GM18951 (cell line): Measurements from ENCODE around the gene DVL2.

Experiments
- POLR2A ChIP-seq: IDR thresholded peaks from 4 replicates; pipeline ENCODE4 v1.6.1; 2011; ENCODE audit warnings: mild to moderate bottlenecking; ENCODE audit not compliant: insufficient read length, insufficient read depth; ENCODE audit errors: extremely low read depth
- in situ Hi-C: fragments of 300-500 bp; cut with MboI; formaldehyde crosslinking; loops from one replicate; pipeline ENCODE4 v1.12.0; 2022; ENCODE audit warnings: low sequenced_read_pairs, mixed read lengths, inconsistent platforms; ENCODE audit not compliant: unreplicated experiment

Gene DVL2

GRCh38 chr17:7216242-7217112, 17.8 kb downstream of the DVL2 start:
- in situ Hi-C loops: no loop called here
- TF ChIP-seq POLR2A: no peak

- TF ChIP-seq POLR2A: no peak
- in situ Hi-C loops: no loop called here
Measured at GRCh38 chr17:7215652-7216180, 18.6 kb downstream of the DVL2 start.

GRCh38 chr17:7215136-7215638, 19.1 kb downstream of the DVL2 start:
- no peak for TF ChIP-seq POLR2A
- in situ Hi-C loops: no loop called here

- in situ Hi-C loops: no loop called here
- TF ChIP-seq POLR2A: no peak
Measured at GRCh38 chr17:7214300-7215135, 19.8 kb downstream of the DVL2 start.

- TF ChIP-seq POLR2A: no peak
- in situ Hi-C loops: no loop called here
Measured at GRCh38 chr17:7213895-7214299, 20.4 kb downstream of the DVL2 start.

- in situ Hi-C loops: no loop called here
Measured at GRCh38 chr17:7211491-7212273, 22.6 kb downstream of the DVL2 start.

GRCh38 chr17:7208754-7209460, 25.4 kb downstream of the DVL2 start:
- TF ChIP-seq POLR2A: no peak

More at GRCh38 chr17:7211491-7212273, 22.6 kb downstream of the DVL2 start:
- TF ChIP-seq POLR2A: no peak

GRCh38 chr17:7208027-7208571, 26.2 kb downstream of the DVL2 start:
- in situ Hi-C loops: no loop called here
- no peak for TF ChIP-seq POLR2A

More at GRCh38 chr17:7208754-7209460, 25.4 kb downstream of the DVL2 start:
- in situ Hi-C loops: no loop called here

- in situ Hi-C loops: no loop called here
Measured at GRCh38 chr17:7207120-7208001, 27.0 kb downstream of the DVL2 start.

GRCh38 chr17:7205561-7205960, 28.8 kb downstream of the DVL2 start:
- in situ Hi-C loops: no loop called here
- no peak for TF ChIP-seq POLR2A

More at GRCh38 chr17:7207120-7208001, 27.0 kb downstream of the DVL2 start:
- TF ChIP-seq POLR2A: no peak

GRCh38 chr17:7204828-7205461, 29.4 kb downstream of the DVL2 start:
- in situ Hi-C loops: no loop called here

More at GRCh38 chr17:7204828-7205461, 29.4 kb downstream of the DVL2 start:
- peak; percentile 31 for TF ChIP-seq POLR2A
